NK-92 (cell line): ENCODE measurements around the gene SOSTDC1.
"Not testable (repeated sequence)": the region's sequence is repeated elsewhere in the genome, so short reads cannot be mapped to it uniquely, and the experiment has no call there.

ENCODE experiments used
- DNase-seq: peaks from one replicate; lab custom pipeline; 2025; ENCODE audit not compliant: unreplicated experiment; lab: John Stamatoyannopoulos, UW

The SOSTDC1 gene

DNA sequence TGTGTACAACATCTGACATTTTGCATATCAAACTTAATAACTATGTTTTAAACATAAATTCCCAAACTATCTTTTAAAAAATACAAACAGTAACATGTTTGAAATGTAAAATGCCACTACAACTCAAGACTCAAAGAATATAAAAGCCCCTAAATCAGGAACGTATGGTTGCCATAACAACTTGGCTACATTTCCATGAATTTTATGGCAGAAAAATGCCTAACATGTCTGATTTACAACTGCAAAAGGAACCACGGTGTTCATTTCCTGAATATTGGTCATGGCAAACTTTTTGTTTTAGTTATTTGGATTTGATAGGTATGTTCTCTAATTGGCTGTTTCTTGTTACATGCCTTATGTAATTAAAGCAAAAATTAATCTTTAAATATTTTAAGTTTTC lies 2.0 kb downstream of the SOSTDC1 start:
- no peak for DNase-seq

DNA sequence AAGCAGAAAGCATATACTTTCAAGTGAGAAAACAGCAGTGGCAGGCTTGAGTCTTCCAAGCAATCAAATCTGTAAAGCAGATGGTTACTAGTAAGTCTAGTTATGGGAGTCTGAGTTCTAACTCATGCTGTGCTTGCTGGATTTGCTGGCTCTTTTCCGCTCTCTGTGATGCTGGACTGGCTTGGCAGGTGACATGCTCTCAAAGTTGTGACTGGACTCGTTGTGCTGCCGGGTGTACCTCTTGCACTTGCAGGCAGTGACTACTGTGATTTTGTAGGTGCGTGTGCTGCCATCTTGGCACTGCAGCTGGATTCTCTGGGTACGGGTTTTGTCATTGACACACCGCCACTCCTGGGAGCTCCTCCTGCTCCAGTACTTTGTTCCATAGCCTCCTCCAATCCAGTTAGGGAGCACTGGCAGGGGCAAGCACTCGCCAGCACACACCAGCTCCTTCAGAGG lies 3.1 kb downstream of the SOSTDC1 start:
- no peak for DNase-seq

DNA sequence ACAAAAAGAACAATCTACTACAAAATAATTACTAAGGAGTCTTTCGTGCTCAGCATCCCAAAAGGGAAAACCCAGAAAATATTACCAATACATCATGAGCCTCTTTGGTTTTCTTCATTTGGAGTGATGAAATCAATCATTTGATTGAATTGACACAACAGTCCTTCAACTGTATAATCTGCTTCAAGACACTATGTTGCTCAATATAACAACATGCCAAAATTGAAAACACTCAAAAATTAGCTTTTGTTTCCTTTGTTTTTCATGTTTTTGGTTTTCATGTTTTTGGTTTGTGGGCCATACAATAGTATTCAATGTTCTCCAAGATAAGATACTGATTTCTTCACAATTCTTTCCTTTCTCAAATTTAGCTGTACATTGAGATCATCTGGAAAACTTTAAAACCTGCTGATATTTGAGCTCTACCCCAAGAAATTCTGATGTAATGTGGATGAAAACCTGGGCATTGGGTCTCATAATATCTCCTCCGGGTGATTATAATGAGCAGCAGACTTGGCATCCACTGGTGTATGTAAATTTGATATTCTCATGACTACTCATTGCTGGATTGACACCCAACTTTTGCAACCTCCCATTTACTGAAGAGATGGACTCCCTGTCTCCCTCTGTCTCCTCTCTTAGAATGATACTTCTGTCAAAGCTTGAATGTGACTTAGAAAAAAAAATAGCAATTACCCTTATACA lies 4.6 kb downstream of the SOSTDC1 start:
- no peak for DNase-seq

DNA sequence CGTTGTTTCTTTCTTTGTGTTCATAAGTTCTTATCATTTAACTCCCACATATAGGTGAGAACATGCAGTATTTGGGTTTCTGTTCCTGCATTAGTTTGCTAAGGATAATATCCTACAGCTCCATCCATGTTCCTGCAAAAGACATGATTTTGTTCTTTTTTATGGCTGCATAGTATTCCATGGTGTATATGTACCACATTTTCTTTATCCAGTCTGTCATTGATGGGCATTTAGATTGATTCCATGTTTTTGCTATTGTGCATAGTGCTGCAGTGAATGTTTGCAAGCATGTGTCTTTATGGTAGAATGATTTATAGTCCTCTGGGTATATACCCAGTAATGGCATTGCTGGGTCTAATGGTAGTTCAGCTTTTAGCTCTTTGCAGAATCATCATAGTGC lies 9.2 kb downstream of the SOSTDC1 start:
- DNase-seq = not testable (repeated sequence)

DNA sequence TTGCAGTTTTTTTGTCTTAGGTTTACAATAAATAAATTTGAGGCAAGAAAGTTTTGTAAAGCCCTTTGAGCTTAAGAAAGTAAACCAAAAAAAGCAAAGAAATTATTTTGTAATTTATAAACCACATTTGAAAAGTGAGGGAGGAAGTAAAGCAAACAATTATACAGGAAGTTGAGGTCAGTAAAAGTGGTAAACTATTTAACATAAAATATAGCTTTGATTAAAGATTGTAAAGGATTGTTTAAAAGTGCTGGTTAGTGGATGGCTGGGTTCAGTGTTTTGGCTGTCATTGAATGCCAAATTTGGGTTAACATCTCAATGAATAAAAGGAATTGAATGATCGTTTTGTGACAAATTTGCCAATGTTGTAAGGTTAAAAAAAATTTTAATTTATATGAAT lies 9.9 kb downstream of the SOSTDC1 start:
- no peak for DNase-seq

DNA sequence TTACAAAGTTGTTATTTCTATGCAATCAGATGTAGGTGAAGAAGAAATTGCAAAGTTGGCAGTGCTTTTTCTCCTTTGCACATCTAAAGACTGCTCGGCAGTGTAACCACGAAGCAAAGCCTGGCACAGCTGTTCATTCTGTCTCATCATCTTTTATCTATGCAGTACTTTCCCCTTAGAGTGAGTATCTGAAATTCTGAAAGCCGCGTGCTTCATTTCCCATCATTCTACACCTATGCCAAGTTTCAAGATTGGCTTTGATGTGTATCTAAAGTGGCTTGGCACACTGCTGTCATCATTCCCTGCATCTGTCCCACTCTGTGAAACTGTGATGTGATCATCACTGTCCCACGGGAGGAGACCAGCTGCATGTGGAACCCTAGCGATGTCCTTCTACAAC lies 15.2 kb downstream of the SOSTDC1 start:
- DNase-seq = no peak

DNA sequence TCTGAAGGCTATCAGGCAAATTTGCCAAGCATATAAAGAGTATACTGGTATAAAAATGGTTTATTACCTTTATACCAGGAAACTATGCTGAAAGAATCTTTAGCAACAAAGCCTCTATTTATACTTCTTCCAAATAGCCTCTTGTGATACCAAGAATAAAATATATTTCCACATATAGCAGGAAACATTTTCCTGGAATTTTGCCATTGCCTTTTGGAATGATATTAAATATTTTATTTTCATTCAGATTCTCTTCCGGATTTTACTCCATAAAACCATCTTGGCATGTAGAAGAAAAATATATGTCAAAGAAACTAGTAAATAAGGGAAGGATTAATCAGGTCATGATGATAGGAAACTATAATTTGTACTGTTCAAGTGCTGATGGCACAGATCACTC lies 17.7 kb downstream of the SOSTDC1 start:
- no peak for DNase-seq

DNA sequence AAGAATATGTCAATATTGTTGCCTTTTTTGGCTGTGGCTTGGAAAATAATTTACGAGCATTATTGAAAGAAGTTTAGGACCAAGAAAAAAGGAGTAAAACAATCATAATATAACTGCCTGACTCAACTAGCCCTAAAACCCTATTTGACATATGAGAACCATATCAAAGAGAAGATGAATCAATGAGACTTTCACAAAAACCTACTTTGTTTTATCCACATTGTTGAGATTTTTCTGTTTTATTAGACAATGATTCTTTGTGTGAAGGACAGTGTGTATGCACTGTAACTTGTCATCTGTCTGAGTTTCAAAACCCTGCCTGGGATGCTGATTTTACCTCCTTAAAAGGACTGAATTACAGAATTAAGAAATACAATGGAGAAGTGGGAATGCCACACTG lies 19.0 kb downstream of the SOSTDC1 start:
- DNase-seq = no peak

DNA sequence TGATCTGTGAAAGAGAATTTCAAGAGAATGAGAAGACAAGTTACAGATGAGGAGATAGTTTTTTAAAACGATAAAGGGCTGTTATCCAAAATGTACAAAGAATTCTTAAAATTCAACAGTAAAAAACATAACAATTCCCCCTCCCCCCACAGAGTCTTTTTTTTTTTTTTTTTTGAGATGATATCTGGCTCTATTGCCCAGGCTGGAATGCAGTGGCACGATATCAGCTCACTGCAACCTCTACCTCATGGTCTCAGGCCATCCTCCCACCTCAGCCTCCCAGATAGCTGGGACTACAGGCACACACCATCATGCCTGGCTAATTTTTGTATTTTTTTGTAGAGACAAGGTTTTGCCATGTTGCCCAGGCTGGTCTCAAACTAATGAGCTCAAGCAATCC lies 21.7 kb downstream of the SOSTDC1 start:
- DNase-seq = not testable (repeated sequence)

DNA sequence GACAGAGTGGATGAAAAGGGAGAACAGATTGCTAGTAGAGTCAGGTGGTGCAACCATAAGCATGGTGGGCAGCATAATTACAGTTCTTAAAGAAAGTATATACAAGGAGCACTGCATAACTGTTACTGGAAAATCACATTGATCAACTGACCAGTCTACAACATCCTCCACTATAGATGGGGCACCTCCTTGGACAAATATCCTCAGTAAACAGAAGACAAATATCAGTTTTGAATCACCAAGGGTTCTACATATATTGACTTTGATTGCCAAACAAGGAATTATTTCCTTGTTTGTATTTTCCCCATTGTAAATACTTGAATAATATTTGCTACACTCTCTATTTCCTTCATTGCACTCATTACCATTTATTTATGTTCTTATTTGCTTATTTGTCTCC lies 26.6 kb downstream of the SOSTDC1 start:
- DNase-seq = no peak

DNA sequence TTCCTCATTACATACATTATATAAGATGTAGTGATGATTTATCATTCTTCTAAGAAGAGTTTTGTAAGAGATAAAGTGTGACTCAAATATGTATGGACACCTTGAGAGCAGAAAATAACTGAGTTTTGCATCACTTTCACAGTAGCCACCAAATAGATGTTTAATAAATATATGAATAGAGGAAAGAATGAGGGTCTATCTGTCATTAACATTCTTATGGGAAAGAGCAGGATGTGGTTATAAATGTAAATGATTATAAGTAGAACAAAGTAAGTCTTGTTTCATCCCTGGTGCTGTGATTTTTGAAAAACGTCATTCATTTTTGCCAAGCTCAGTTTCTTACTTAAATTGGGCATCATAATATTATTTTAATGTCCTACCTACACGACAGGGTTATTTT lies 29.2 kb downstream of the SOSTDC1 start:
- DNase-seq = no peak

DNA sequence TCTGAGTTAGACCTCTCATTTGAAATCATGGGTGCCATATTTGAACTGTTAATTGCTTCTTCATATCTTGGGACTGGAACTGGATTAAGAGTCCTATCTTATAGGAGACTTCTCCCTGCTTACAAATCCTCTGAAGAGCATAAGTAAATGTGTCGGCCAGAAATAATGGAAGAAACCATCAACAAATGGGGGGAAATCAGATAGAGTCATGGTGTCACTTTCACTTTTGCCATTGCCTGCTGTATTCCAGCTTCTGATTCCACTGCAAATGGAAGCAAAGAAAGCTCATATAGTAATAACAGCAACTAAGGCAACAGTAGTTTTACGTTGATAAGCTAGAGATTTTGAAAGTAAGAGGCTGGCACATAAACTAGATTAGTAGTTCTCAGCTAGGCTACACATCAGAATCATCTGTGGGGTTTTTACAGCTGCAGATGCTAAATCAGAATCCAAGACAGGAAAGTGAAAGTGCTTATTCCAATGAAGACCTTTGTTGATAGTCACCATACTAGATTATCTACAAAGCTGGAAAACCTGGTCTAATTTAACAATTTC lies 31.9 kb downstream of the SOSTDC1 start:
- DNase-seq = no peak

DNA sequence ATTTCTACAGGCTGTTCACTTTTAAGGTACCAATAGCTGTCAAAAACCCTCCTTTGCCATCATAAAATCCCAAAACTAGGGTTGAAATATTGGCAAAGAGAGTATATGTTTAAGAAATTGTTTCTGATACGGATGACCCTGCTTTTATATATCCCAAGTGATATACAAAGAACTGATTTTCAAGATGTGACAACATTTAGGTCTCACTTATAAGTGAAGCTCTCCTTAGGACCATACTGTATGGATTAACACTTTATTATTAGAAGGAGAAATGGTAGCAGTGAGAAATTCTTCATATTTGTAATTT lies 33.2 kb downstream of the SOSTDC1 start:
- DNase-seq = no peak

DNA sequence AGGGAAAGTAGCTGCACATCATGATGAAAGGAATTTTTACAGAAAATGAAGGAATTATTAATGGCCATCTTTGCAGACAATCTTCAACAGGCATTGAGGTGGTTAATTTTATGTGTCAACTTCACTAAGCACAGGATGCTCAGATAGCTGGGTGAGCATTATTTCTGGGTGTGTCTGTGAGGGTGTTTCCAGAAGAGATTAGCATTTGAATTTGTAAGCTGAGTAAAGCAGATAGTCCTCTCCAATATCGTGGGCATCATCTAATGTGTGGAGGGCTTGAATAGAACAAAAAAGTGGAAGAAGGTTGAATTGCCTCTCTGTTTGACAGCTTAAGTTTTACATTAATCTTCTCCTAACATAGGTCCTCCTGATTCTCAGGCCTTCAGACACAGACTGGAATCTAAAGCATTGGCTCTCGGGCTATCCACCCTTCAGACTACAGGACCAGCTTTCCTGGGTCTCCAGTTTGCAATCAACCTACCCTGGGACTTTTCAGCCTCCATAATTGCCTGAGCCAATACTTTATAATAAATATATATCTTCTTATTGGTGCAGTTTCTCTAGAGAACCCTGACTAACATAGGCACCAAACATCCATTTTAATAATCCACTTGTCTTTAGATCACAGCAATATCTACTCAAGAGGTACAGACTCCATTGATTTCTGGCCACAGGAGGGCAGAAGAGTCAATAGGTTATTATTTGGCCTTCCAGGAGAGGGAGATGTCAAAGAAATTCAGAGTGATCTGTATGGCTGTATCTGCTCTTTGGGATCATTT lies 33.7 kb downstream of the SOSTDC1 start:
- DNase-seq = no peak

DNA sequence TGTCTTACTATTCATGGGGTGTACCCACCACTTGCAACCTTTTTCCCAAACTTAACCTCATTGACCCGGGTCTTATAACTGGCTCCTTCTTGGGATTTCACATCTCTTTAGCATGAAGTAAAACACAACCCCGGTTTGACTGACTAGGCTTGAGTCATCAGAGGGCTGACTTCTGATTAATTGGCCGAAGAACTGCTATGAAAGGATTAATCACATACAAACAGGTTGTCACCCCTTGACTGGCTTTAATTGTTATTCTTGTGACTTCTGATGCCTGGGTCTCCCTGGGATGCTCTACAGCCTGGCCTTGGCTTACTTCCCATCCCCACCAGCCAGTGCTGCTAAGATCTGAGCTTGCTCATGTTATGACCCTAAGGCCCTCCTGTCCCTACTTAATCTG lies 35.4 kb downstream of the SOSTDC1 start:
- no peak for DNase-seq

DNA sequence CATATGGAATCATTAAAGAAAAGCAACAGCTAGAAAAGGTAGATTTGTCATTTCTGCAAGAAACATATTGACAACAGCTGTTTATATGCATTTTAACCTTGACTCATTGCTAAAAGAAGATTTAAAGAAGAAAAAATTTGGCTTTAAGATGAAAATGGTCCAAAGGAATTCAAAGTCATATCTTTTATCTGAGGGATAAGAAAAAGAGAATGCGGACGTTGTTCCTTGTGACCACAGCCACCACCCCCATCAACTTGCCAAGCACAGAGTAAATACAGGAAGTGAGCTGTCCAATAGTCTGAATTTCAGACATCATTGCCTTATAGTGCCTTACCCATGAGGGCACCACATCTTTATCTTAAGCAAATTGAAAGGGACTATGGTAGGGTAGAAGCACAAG lies 36.9 kb downstream of the SOSTDC1 start:
- no peak for DNase-seq

DNA sequence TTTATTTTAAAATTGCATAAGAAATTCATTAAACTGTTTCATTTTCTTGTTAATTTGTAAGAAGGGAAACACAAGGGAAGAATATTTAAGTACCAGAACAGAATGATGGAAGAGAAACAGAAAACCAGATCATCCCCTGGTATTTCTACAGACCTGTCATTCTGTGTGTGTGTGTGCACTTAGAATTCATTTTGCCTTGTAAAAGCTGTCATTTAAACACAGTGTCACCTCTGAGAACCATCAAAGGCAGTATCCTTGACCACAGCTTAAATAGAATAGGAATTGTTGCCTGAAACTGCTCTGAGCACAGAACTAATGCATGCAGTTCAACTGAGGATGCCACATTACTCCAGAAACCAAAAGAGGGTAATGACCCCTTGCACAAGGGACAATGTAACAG lies 37.4 kb downstream of the SOSTDC1 start:
- no peak for DNase-seq

DNA sequence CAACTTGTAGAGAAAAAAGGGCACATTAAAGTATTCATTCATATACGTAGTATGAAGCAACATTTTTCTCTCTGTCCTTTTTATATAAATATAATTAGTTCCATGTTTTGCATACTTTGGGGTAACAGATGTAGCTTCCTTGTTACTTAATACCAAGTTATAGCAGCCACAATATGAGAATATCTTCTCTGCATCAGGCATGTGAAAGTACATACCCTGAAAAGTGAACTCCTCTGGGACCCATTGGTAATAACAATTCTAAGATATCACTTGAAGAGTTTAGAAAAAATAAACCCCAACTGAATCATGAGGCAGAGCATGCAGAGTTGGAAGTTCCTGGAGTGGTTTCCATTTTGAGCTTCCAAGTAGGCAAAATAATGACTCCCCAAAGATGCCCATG lies 41.8 kb downstream of the SOSTDC1 start:
- no peak for DNase-seq

DNA sequence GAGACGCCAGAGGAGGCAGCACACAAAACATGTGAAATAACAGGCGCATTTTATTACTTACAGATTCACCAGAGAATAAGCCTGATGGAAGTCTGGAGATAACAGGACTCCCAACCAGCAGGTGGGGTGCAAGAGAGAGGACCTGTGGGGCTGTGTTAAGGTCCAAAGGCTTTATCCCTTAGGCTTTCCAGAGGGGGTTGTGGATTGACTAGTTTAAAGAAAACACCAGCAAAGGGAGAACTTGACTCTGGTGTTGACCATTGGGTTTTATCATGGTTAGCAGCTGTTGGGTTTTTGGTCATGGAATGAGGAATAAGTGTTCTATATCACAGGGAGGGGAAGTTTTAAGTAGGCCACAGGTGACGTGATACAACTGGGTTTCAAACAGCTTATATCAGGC lies 42.6 kb downstream of the SOSTDC1 start:
- no peak for DNase-seq

DNA sequence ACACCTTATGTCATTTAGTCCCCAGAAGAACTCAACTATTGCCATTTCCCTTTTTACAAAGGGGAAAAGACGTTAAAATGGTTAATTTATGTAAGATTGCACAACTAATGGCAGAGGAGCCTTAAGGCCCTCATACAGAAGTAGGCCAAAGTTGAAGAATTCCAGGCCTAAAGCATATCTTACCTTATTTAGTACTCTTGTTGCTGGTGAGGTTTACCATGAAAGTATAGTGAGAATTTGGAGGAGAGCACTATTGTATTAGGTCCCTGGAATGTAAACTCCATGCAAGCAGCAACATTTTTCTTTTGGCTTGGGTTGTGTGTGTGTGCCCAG lies 43.5 kb downstream of the SOSTDC1 start:
- no peak for DNase-seq

DNA sequence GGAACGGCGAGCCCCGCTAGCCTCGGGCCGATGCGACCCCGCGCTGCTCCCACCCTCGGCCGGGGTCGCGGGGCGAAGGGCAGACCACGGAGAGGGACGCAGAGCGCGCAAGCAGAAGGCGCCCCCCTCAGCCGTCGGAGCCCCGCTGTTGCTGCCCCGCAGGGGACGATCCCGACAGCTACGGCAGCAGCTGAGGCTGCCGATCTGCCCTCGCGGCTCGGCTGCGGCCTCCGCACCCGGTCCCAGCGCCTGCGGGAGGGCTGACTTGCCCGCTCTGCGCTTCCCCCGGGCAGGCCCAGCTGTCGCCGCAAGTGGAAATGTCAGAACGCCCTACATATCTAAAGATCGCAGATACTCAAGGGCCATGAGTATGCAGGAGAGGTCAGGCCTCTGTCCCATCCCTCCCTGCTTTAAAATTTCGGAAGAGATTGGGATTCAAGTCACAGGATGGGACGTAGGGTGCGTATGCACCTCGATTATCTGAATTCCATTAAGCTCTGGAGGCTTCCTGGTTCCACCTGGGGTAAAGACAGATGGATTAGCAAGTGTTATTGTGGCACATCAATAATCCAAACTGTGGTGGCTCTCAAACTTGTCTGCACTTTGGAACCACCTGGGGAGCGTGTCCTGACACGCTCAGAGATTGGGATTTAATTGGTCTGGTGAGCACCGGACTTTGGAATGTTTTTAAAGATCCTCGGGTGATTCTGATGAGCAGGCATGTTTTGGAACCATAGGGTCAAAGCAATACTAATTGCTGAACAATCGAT lies 44.0 kb downstream of the SOSTDC1 start, which contains the start of gene CRPPA:
Gene CRPPA (minus strand): TSS at position 206 of the 770 bp plus-strand sequence. CDS start 216 bp downstream, outside the sequence.
- no peak for DNase-seq
